H1 (cell line): ENCODE results near the gene GCK. TPM values are rescaled to one million over a fixed set of nuclear protein-coding genes. Genes with fewer than 3 reads are reported as not detected.

Source experiments
- CTCF ChIA-PET: fragments of 300-600 bp; sonication (Branson Sonifier 250); formaldehyde crosslinking; loops from one replicate; lab custom pipeline; 2021; ENCODE audit not compliant: partially characterized antibody; lab: Charles Lee
- POLR2A ChIA-PET: fragments of 300-600 bp; sonication (Branson Sonifier 250); formaldehyde crosslinking; loops from one replicate; lab custom pipeline; 2021; ENCODE audit warnings: inconsistent platforms; ENCODE audit not compliant: partially characterized antibody; lab: Charles Lee
- DNase-seq, 2 experiments: peaks; one replicate each; pipeline versions ENCODE4 v3.0.0 to v3.0.0-alpha.2; 2010 to 2022; ENCODE audit warnings: low spot score in 2 of 2, low read depth in 1 of 2, mixed read lengths in 1 of 2
- FAIRE-seq: peaks from 2 replicates; lab custom pipeline; 2011; peaks lifted over from hg19 to GRCh38; lab: Jason Lieb, UNC
- H2AFZ ChIP-seq: 2 replicates; pipeline ENCODE4 v1.8.1; 2012; ENCODE audit warnings: low read length, inconsistent platforms
- H2AK5ac ChIP-seq: 2 replicates; pipeline ENCODE4 v1.6.1; 2013; ENCODE audit warnings: low read depth, low read length
- H2BK120ac ChIP-seq: replicated peaks from 2 replicates; pipeline ENCODE3; 2013; ENCODE audit warnings: low read depth, low read length, inconsistent platforms
- H2BK12ac ChIP-seq: 2 replicates; pipeline ENCODE4 v1.6.1; 2013; ENCODE audit warnings: low read depth, low read length
- H2BK15ac ChIP-seq: 2 replicates; pipeline ENCODE4 v1.6.1; 2013; ENCODE audit warnings: low read length
- H2BK20ac ChIP-seq: 2 replicates; pipeline ENCODE4 v1.6.1; 2013; ENCODE audit warnings: low read length
- H2BK5ac ChIP-seq: 2 replicates; pipeline ENCODE4 v1.6.1; 2013; ENCODE audit warnings: low read depth, low read length
- H3K14ac ChIP-seq: 2 replicates; pipeline ENCODE4 v1.6.1; 2013; ENCODE audit warnings: inconsistent platforms; ENCODE audit not compliant: insufficient read length
- H3K18ac ChIP-seq: 2 replicates; pipeline ENCODE4 v1.6.1; 2013; ENCODE audit warnings: low read length; ENCODE audit errors: extremely low read depth
- H3K23ac ChIP-seq: 2 replicates; pipeline ENCODE4 v1.6.1; 2013; ENCODE audit warnings: inconsistent platforms; ENCODE audit not compliant: insufficient read length
- H3K23me2 ChIP-seq: 2 replicates; pipeline ENCODE4 v1.6.1; 2013; ENCODE audit warnings: low read depth, low read length
- H3K27ac ChIP-seq: 2 replicates; pipeline ENCODE4 v1.6.1; 2011; ENCODE audit warnings: low read depth, low read length, inconsistent platforms
- H3K27me3 ChIP-seq, 4 experiments: replicated peaks in 1 of 4; 1 replicate in 1 of 4; 2 replicates in 3 of 4; pipeline versions ENCODE4 v1.6.1 to v1.8.1; 2011 to 2013; ENCODE audit warnings: low read length in 3 of 4, mild to moderate bottlenecking in 3 of 4, inconsistent platforms in 2 of 4, mixed read lengths in 2 of 4, moderate library complexity in 1 of 4; ENCODE audit not compliant: control insufficient read depth in 3 of 4, insufficient read depth in 3 of 4; ENCODE audit errors: extremely low read depth in 1 of 4
- H3K36me3 ChIP-seq, 4 experiments: 2 replicates each; pipeline versions ENCODE4 v1.6.1 to v1.8.1; 2011 to 2013; ENCODE audit warnings: mild to moderate bottlenecking in 4 of 4, low read length in 3 of 4, moderate library complexity in 2 of 4, control low read depth in 1 of 4, inconsistent platforms in 1 of 4; ENCODE audit not compliant: insufficient read depth in 4 of 4, control insufficient read depth in 2 of 4
- H3K4ac ChIP-seq: replicated peaks from 2 replicates; pipeline ENCODE3; 2013; ENCODE audit warnings: low read length, low read depth, mixed read lengths, inconsistent platforms; ENCODE audit not compliant: insufficient read length
- H3K4me1 ChIP-seq, 4 experiments: replicated peaks in 1 of 4; 1 replicate in 1 of 4; 2 replicates in 3 of 4; pipeline versions ENCODE4 v1.6.1 to v1.8.1; 2011 to 2013; ENCODE audit warnings: low read length in 3 of 4, inconsistent platforms in 2 of 4, mixed read lengths in 1 of 4; ENCODE audit not compliant: insufficient read depth in 4 of 4, control insufficient read depth in 3 of 4
- H3K4me2 ChIP-seq, 2 experiments: 2 replicates each; pipeline versions ENCODE4 v1.6.1 to v1.8.1; 2011 to 2013; ENCODE audit warnings: low read depth in 2 of 2, low read length in 2 of 2, control low read depth in 1 of 2, inconsistent platforms in 1 of 2, mild to moderate bottlenecking in 1 of 2; ENCODE audit not compliant: insufficient read depth in 1 of 2
- H3K4me3 ChIP-seq, 4 experiments: fragments of 200-600, 300-600 bp in 1 of 4; sonication (generic), shearing (Covaris generic), sonication (Bioruptor Twin) in 1 of 4; 2 replicates each; pipeline versions ENCODE4 v1.5.1 to v1.8.1; 2011 to 2016; ENCODE audit warnings: low read length in 4 of 4, low read depth in 3 of 4, control low read depth in 2 of 4, inconsistent platforms in 2 of 4, mild to moderate bottlenecking in 2 of 4, mixed read lengths in 1 of 4, moderate library complexity in 1 of 4; ENCODE audit not compliant: insufficient read depth in 2 of 4; ENCODE audit errors: extremely low read depth in 1 of 4
- H3K56ac ChIP-seq: replicated peaks from 2 replicates; pipeline ENCODE3; 2013; ENCODE audit warnings: low read depth, mild to moderate bottlenecking, mixed read lengths, low read length, inconsistent platforms; ENCODE audit not compliant: insufficient read length
- H3K79me1 ChIP-seq: 2 replicates; pipeline ENCODE4 v1.6.1; 2013; ENCODE audit warnings: low read depth, low read length, control low read depth
- H3K79me2 ChIP-seq, 2 experiments: 2 replicates each; pipeline versions ENCODE4 v1.6.1 to v1.8.1; 2012 to 2013; ENCODE audit warnings: low read length in 2 of 2, mild to moderate bottlenecking in 2 of 2, inconsistent platforms in 1 of 2; ENCODE audit not compliant: insufficient read depth in 2 of 2, control insufficient read depth in 1 of 2
- H3K9ac ChIP-seq, 4 experiments: replicated peaks in 1 of 4; 1 replicate in 1 of 4; 2 replicates in 3 of 4; pipeline versions ENCODE4 v1.6.1 to v1.8.1; 2011 to 2013; ENCODE audit warnings: low read depth in 3 of 4, low read length in 3 of 4, control low read depth in 2 of 4, mild to moderate bottlenecking in 2 of 4, moderate library complexity in 2 of 4, inconsistent platforms in 1 of 4; ENCODE audit errors: extremely low read depth in 1 of 4
- H3K9me3 ChIP-seq, 2 experiments: 2 replicates each; pipeline versions ENCODE4 v1.6.1 to v1.8.1; 2012 to 2013; ENCODE audit warnings: mild to moderate bottlenecking in 2 of 2, moderate library complexity in 2 of 2, control low read depth in 1 of 2, inconsistent platforms in 1 of 2, low read depth in 1 of 2, low read length in 1 of 2, mixed read lengths in 1 of 2; ENCODE audit not compliant: insufficient read depth in 2 of 2
- H4K20me1 ChIP-seq, 2 experiments: replicated peaks in 1 of 2; 2 replicates each; pipeline versions ENCODE3 to v1.8.1; 2011 to 2013; ENCODE audit warnings: inconsistent platforms in 2 of 2, low read length in 2 of 2, mild to moderate bottlenecking in 1 of 2; ENCODE audit not compliant: insufficient read depth in 2 of 2, control insufficient read depth in 1 of 2
- H4K5ac ChIP-seq: 2 replicates; pipeline ENCODE4 v1.6.1; 2013; ENCODE audit warnings: low read length, low read depth, mixed read lengths, inconsistent platforms; ENCODE audit not compliant: insufficient read length
- H4K8ac ChIP-seq: 2 replicates; pipeline ENCODE4 v1.8.0; 2013; ENCODE audit warnings: mild to moderate bottlenecking, moderate library complexity, low read length, inconsistent platforms; ENCODE audit not compliant: insufficient read depth; ENCODE audit errors: extremely low read depth
- H4K91ac ChIP-seq: replicated peaks from 2 replicates; pipeline ENCODE3; 2013; ENCODE audit warnings: low read length, mixed read lengths, inconsistent platforms; ENCODE audit not compliant: insufficient read length
- CBX8 ChIP-seq: fragments of 300-800, 300-1000 bp; sonication (generic); IDR thresholded peaks from 2 replicates; pipeline ENCODE4 v1.7.1; 2016; ENCODE audit warnings: low read depth, low read length, borderline replicate concordance
- CREB1 ChIP-seq: IDR thresholded peaks from 2 replicates; pipeline ENCODE4 v1.6.1; 2012; ENCODE audit warnings: inconsistent platforms
- CTCF ChIP-seq, 3 experiments: IDR thresholded peaks; 1 replicate in 2 of 3; 2 replicates in 1 of 3; pipeline versions ENCODE4 v1.5.1 to v1.6.1; 2011; ENCODE audit warnings: low read length in 3 of 3, mild to moderate bottlenecking in 3 of 3, inconsistent platforms in 2 of 3, low read depth in 1 of 3, moderate library complexity in 1 of 3; ENCODE audit not compliant: insufficient read depth in 1 of 3; ENCODE audit errors: control extremely low read depth in 1 of 3
- HDAC2 ChIP-seq, 2 experiments: fragments of 300-600 bp in 1 of 2; sonication (generic) in 1 of 2; IDR thresholded peaks; 2 replicates each; pipeline ENCODE4 v1.6.1; 2011 to 2012; ENCODE audit warnings: low read depth in 2 of 2, low read length in 2 of 2, mild to moderate bottlenecking in 2 of 2, moderate library complexity in 2 of 2, borderline replicate concordance in 1 of 2, inconsistent platforms in 1 of 2
- RAD21 ChIP-seq, 2 experiments: IDR thresholded peaks in 1 of 2; conservative IDR thresholded peaks in 1 of 2; 2 replicates each; pipeline ENCODE4 v1.6.1; 2011; ENCODE audit warnings: low read depth in 2 of 2, low read length in 2 of 2, improper control_type of control experiment in 1 of 2, inconsistent platforms in 1 of 2, mild to moderate bottlenecking in 1 of 2, moderate library complexity in 1 of 2
- SP1 ChIP-seq: IDR thresholded peaks from 2 replicates; pipeline ENCODE4 v1.6.1; 2011; ENCODE audit warnings: low read depth, low read length
- SP2 ChIP-seq: IDR thresholded peaks from 2 replicates; pipeline ENCODE4 v1.6.1; 2012; ENCODE audit warnings: mild to moderate bottlenecking, low read length, inconsistent platforms
- TCF12 ChIP-seq: IDR thresholded peaks from 2 replicates; pipeline ENCODE4 v1.6.1; 2011; ENCODE audit warnings: low read depth, mild to moderate bottlenecking, low read length
- WGBS, 2 experiments: shearing (Covaris generic) in 1 of 2; methylation state at CpG; one replicate each; pipeline versions ENCODE4 v1.1.6 to v1.1.7; 2013 to 2015; ENCODE audit warnings: low lambda C conversion rate in 2 of 2, mixed read lengths in 2 of 2, inconsistent platforms in 1 of 2, low coverage in 1 of 2, missing lambda C conversion rate in 1 of 2; ENCODE audit not compliant: insufficient replicate concordance in 2 of 2, insufficient coverage in 1 of 2, insufficient read length in 1 of 2; ENCODE audit errors: extremely low coverage in 1 of 2, missing lambda C conversion rate in 1 of 2; 5-methylcytosine and 5-hydroxymethylcytosine counted together
- polyA plus RNA-seq, 7 experiments: library from polyadenylated mRNA; depleted of rRNA in 3 of 7; stranded (reverse) in 5 of 7; unstranded in 2 of 7; fragments of >200 nt in 5 of 7; fragments of 200-250 nt in 2 of 7; gene quantifications; 1 replicate in 5 of 7; 2 replicates in 1 of 7; 4 replicates in 1 of 7; pipeline versions ENCODE4 v1.2.1 to v1.2.3, GENCODE V29; 2011 to 2013; ENCODE audit warnings: missing spikeins in 2 of 7, mixed read lengths in 2 of 7
- total RNA-seq: library from RNA; stranded (reverse); fragmentation: NEBNext Ultra II Directional; extraction: Animal tissue kit (Norgen Biotek cat#: 25700); gene quantifications from 2 replicates; pipeline ENCODE4 v1.2.1, GENCODE V29; 2021

GCK gene
- total and polyA plus RNA-seq, 2 of the 8 experiments (the other 6 are each of a cell fraction or from before 2014, with no cell fraction given) = 2.4 to 4.9 TPM

- no peak overlapping the region for H3K23ac ChIP-seq
- POLR2A ChIA-PET = interaction anchor here (0.6 kb wide), 1 partner anchor 8 kb away, joined by 4 read pairs; no protein-coding TSS in a partner anchor
- no peak overlapping the region for H4K8ac ChIP-seq
- no peak overlapping the region for H2BK12ac ChIP-seq
- FAIRE-seq (no peak), DNase-seq (no peak)
- H2AK5ac ChIP-seq = no peak overlapping the region
- no peak overlapping the region for H2BK120ac ChIP-seq
- no peak overlapping the region for H3K4ac ChIP-seq
- CTCF ChIA-PET = interaction anchor here (1.7 to 6.1 kb wide), 3 partner anchors 8 to 40 kb away, joined by 9 to 46 read pairs (median 14); no protein-coding TSS in a partner anchor
- H2AFZ ChIP-seq = no peak overlapping the region
- WGBS, 2 experiments = 86% methylated on average over 8 of the region's 8 CpGs; no CpG with 5 or more reads in 1 of the 2 experiments
- H3K9me3 ChIP-seq = no peaks in the 10 kb centered on the region
- H3K4me2 ChIP-seq = no peak overlapping the region
- no peaks in the 10 kb centered on the region for H4K20me1 ChIP-seq
- H3K79me1 ChIP-seq = no peaks in the 10 kb centered on the region
- H3K36me3 ChIP-seq = no peaks in the 10 kb centered on the region
- H3K14ac ChIP-seq = no peak overlapping the region
- H4K91ac ChIP-seq = no peak overlapping the region
- no peak overlapping the region for H2BK20ac ChIP-seq
- no peak overlapping the region for H4K5ac ChIP-seq
- no peak overlapping the region for H3K18ac ChIP-seq
- H2BK15ac ChIP-seq = no peak overlapping the region
- H3K4me3 ChIP-seq = no peak overlapping the region
- no peak overlapping the region for H3K9ac ChIP-seq
- no peaks in the 10 kb centered on the region for H3K4me1 ChIP-seq
- no peaks in the 10 kb centered on the region; a peak in 1 of 7 replicates for H3K27me3 ChIP-seq
- H3K56ac ChIP-seq = no peak overlapping the region
- no peaks in the 10 kb centered on the region for H3K79me2 ChIP-seq
- H2BK5ac ChIP-seq = no peak overlapping the region
- H3K27ac ChIP-seq = no peak overlapping the region
- no peaks in the 10 kb centered on the region for H3K23me2 ChIP-seq
- no peak for TF ChIP-seq CTCF (IDR thresholded peaks at IDR 0.05; ENCODE audit: control extremely low read depth in 1 of 3, insufficient read depth in 1 of 3, low read depth in 1 of 3, low read length in 3 of 3)
- TF ChIP-seq CREB1 = no peak
- no peak for TF ChIP-seq TCF12
- TF ChIP-seq RAD21 (IDR thresholded peaks at IDR 0.05 in 1 of 2, conservative IDR thresholded peaks at IDR 0.05 in 1 of 2; ENCODE audit: low read depth in 2 of 2, low read length in 2 of 2) = no peak
- no peak for TF ChIP-seq HDAC2 (IDR thresholded peaks at IDR 0.05; ENCODE audit: borderline replicate concordance in 1 of 2, low read depth in 2 of 2, low read length in 2 of 2)
- no peak for TF ChIP-seq SP2
- no peak for TF ChIP-seq CBX8
- TF ChIP-seq SP1 = no peak
These were observed 33.8 kb downstream of the GCK start for GRCh38 chr7:44155191-44156185.
